NCI-H146 treated with DMSO at 0.1 percent for 48 hours (cell line): ENCODE measurements around the gene LDLRAD4.

Source experiments
- DNase-seq: peaks from one replicate; lab custom pipeline; 2025; ENCODE audit not compliant: unreplicated experiment; lab: John Stamatoyannopoulos, UW

Gene LDLRAD4

GRCh38 chr18:13366962-13367892 is 148.7 kb downstream of the LDLRAD4 start:
- DNase-seq, result no peak

- no peak for DNase-seq
Observed at GRCh38 chr18:13368080-13368813, 149.7 kb downstream of the LDLRAD4 start.

GRCh38 chr18:13369353-13369752 is 150.8 kb downstream of the LDLRAD4 start:
- DNase-seq, result no peak

GRCh38 chr18:13369756-13370510 is 151.4 kb downstream of the LDLRAD4 start:
- DNase-seq, result no peak

GRCh38 chr18:13370995-13371625 is 152.6 kb downstream of the LDLRAD4 start:
- no peak for DNase-seq

GRCh38 chr18:13371689-13372418 is 153.3 kb downstream of the LDLRAD4 start:
- no peak for DNase-seq

- no peak for DNase-seq
Observed at GRCh38 chr18:13372531-13372951, 154.0 kb downstream of the LDLRAD4 start.

- no peak for DNase-seq
Observed at GRCh38 chr18:13374096-13374467, 155.5 kb downstream of the LDLRAD4 start.

- no peak for DNase-seq
Observed at GRCh38 chr18:13374468-13375301, 156.1 kb downstream of the LDLRAD4 start.

GRCh38 chr18:13375302-13376255 is 157.0 kb downstream of the LDLRAD4 start:
- DNase-seq, result no peak

GRCh38 chr18:13376298-13376840 is 157.8 kb downstream of the LDLRAD4 start:
- no peak for DNase-seq

GRCh38 chr18:13376841-13377351 is 158.3 kb downstream of the LDLRAD4 start:
- DNase-seq, result no peak

GRCh38 chr18:13377496-13377895 is 158.9 kb downstream of the LDLRAD4 start:
- DNase-seq, result no peak

GRCh38 chr18:13378150-13378549 is 159.6 kb downstream of the LDLRAD4 start:
- DNase-seq, result no peak

GRCh38 chr18:13379062-13379865 is 160.7 kb downstream of the LDLRAD4 start:
- DNase-seq, result no peak

- no peak for DNase-seq
Observed at GRCh38 chr18:13379930-13380690, 161.6 kb downstream of the LDLRAD4 start.
